K562 (cell line): ENCODE data around the gene TGFBR3L. TPM values are rescaled to one million over a fixed set of nuclear protein-coding genes. Genes with fewer than 3 reads are reported as not detected.

ENCODE experiments used
- ATAC-seq: fragments of 200-7000 bp; cut with Tn5 transposase; 3 replicates; pipeline ENCODE4 v1.9.1; 2020; ENCODE audit warnings: moderate library complexity
- BruUV-seq: library from RNA; stranded (reverse); fragments of 400-500 nt; replicated peaks from 2 replicates; lab custom pipeline; 2021; lab: Mats Ljungman, UMichigan
- CTCF ChIA-PET: fragments of 300-600 bp; formaldehyde crosslinking; extraction: SDS; loops from one replicate; lab custom pipeline; 2021; ENCODE audit warnings: low intra/inter-chr PET ratio; lab: Yijun Ruan, JAX
- POLR2A ChIA-PET: fragments of 300-600, 350-650 bp; sonication (Branson Sonifier 250); formaldehyde crosslinking; extraction: SDS; loops from one replicate; lab custom pipeline; 2021; ENCODE audit warnings: antibody characterized with exemption, inconsistent platforms; lab: Yijun Ruan, JAX
- DNase-seq, 4 experiments: peaks; one replicate each; pipeline versions ENCODE4 v3.0.0 to v3.0.0-alpha.2; 2011 to 2018; ENCODE audit warnings: low spot score in 3 of 4, mixed read lengths in 3 of 4; ENCODE audit errors: extremely low read depth in 1 of 4
- FAIRE-seq: peaks from 2 replicates; lab custom pipeline; 2011; peaks lifted over from hg19 to GRCh38; lab: Jason Lieb, UNC
- H2AFZ ChIP-seq: 2 replicates; pipeline ENCODE4 v1.6.0; 2011; ENCODE audit warnings: low read depth, low read length, control low read depth, inconsistent platforms
- H3K27ac ChIP-seq: fragments of 200-600 bp; 3 replicates; pipeline ENCODE4 v1.8.0; 2011; ENCODE audit warnings: low read depth, mild to moderate bottlenecking, control low read depth, inconsistent platforms, low read length, moderate library complexity, mixed read lengths; ENCODE audit errors: extremely low read depth
- H3K27me3 ChIP-seq, 2 experiments: fragments of 300-600 bp in 1 of 2; 2 replicates in 1 of 2; 3 replicates in 1 of 2; pipeline versions ENCODE4 v1.6.0 to v1.8.0; 2011; ENCODE audit warnings: inconsistent platforms in 2 of 2, low read length in 2 of 2, mild to moderate bottlenecking in 1 of 2, mixed read lengths in 1 of 2, moderate library complexity in 1 of 2; ENCODE audit not compliant: control insufficient read depth in 2 of 2, insufficient read depth in 2 of 2
- H3K36me3 ChIP-seq: fragments of 300-600 bp; 3 replicates; pipeline ENCODE4 v1.8.0; 2011; ENCODE audit warnings: mild to moderate bottlenecking, low read length, inconsistent platforms; ENCODE audit not compliant: control insufficient read depth, insufficient read depth
- H3K4me1 ChIP-seq, 2 experiments: fragments of 200-600 bp in 1 of 2; replicated peaks in 1 of 2; 2 replicates in 1 of 2; 3 replicates in 1 of 2; pipeline versions ENCODE4 v1.5.1 to v1.8.0; 2011; ENCODE audit warnings: inconsistent platforms in 2 of 2, low read length in 2 of 2, mild to moderate bottlenecking in 1 of 2, mixed read lengths in 1 of 2, moderate library complexity in 1 of 2; ENCODE audit not compliant: control insufficient read depth in 2 of 2, insufficient read depth in 2 of 2
- H3K4me2 ChIP-seq: 2 replicates; pipeline ENCODE4 v1.6.1; 2011; ENCODE audit warnings: low read length, control low read depth, inconsistent platforms, mixed read lengths; ENCODE audit not compliant: insufficient read depth
- H3K4me3 ChIP-seq: fragments of 200-600 bp; sonication (generic), shearing (Covaris generic); 2 replicates; pipeline ENCODE4 v1.5.1; 2016; ENCODE audit warnings: control low read depth, inconsistent platforms
- H3K79me2 ChIP-seq: fragments of 200-600 bp; 3 replicates; pipeline ENCODE4 v1.8.0; 2011; ENCODE audit warnings: low read length, inconsistent platforms; ENCODE audit not compliant: control insufficient read depth, insufficient read depth
- H3K9ac ChIP-seq, 2 experiments: 2 replicates each; pipeline versions ENCODE4 v1.6.0 to v1.6.1; 2011; ENCODE audit warnings: low read depth in 2 of 2, low read length in 2 of 2, control low read depth in 1 of 2, inconsistent platforms in 1 of 2, mild to moderate bottlenecking in 1 of 2, mixed read lengths in 1 of 2; ENCODE audit not compliant: insufficient read depth in 1 of 2
- H3K9me1 ChIP-seq: one replicate; pipeline ENCODE4 v1.6.0; 2011; ENCODE audit warnings: inconsistent platforms, mild to moderate bottlenecking, low read length, moderate library complexity; ENCODE audit not compliant: control insufficient read depth, insufficient read depth
- H3K9me3 ChIP-seq: replicated peaks from 2 replicates; pipeline ENCODE4 v1.5.1; 2011; ENCODE audit warnings: low read depth, low read length, inconsistent platforms; ENCODE audit not compliant: control insufficient read depth, insufficient read depth
- H4K20me1 ChIP-seq: replicated peaks from 2 replicates; pipeline ENCODE4 v1.6.1; 2011; ENCODE audit warnings: low read length, inconsistent platforms, mixed read lengths; ENCODE audit not compliant: control insufficient read depth, insufficient read depth
- BCLAF1 ChIP-seq, 2 experiments: fragments of 450-650 bp in 1 of 2; IDR thresholded peaks; 2 replicates each; pipeline ENCODE4 v1.6.1; 2011 to 2017; ENCODE audit warnings: low read depth in 2 of 2, antibody characterized with exemption in 1 of 2, borderline replicate concordance in 1 of 2, low read length in 1 of 2, mild to moderate bottlenecking in 1 of 2, mixed read lengths in 1 of 2; ENCODE audit not compliant: control insufficient read depth in 1 of 2
- CBFA2T3 ChIP-seq: fragments of 450-650 bp; IDR thresholded peaks from 2 replicates; pipeline ENCODE4 v1.6.1; 2017
- DACH1 ChIP-seq: fragments of 450-650 bp; IDR thresholded peaks from 2 replicates; pipeline ENCODE4 v1.6.1; 2018; ENCODE audit not compliant: partially characterized antibody
- HDAC6 ChIP-seq: IDR thresholded peaks from 2 replicates; pipeline ENCODE4 v1.6.1; 2012; ENCODE audit warnings: low read depth, mild to moderate bottlenecking, control low read depth, inconsistent platforms, low read length, moderate library complexity
- MYC ChIP-seq, 2 experiments: fragments of 250-450 bp in 1 of 2; sonication (Bioruptor Pico) in 1 of 2; IDR thresholded peaks; 2 replicates each; pipeline versions ENCODE4 v1.5.1 to v1.6.1; 2012 to 2021; ENCODE audit warnings: low read depth in 2 of 2, borderline replicate concordance in 1 of 2, improper control_type of control experiment in 1 of 2, low read length in 1 of 2, mild to moderate bottlenecking in 1 of 2, moderate library complexity in 1 of 2
- NR4A1 ChIP-seq, 2 experiments: fragments of 250-450 bp in 1 of 2; fragments of 450-650 bp in 1 of 2; sonication (Bioruptor Pico) in 1 of 2; IDR thresholded peaks; 2 replicates each; pipeline versions ENCODE4 v1.4.0 to v1.6.1; 2016 to 2020; ENCODE audit warnings: mild to moderate bottlenecking in 2 of 2, missing compliant biosample characterization in 1 of 2, missing genetic modification characterization in 1 of 2, moderate library complexity in 1 of 2
- PHF8 ChIP-seq: fragments of 200-600 bp; sonication (generic); IDR thresholded peaks from 2 replicates; pipeline ENCODE4 v1.6.1; 2012; ENCODE audit warnings: mixed run types, mild to moderate bottlenecking, inconsistent platforms, low read length, moderate library complexity, borderline replicate concordance
- RNF2 ChIP-seq: sonication (generic); IDR thresholded peaks from 2 replicates; pipeline ENCODE4 v1.6.1; 2016
- WGBS: fragments of 100-300 bp; shearing (Covaris generic); methylation state at CpG from one replicate; pipeline ENCODE4 v1.1.6; 2016; ENCODE audit warnings: low coverage, mixed read lengths; ENCODE audit not compliant: insufficient coverage; ENCODE audit errors: missing lambda C conversion rate; 5-methylcytosine and 5-hydroxymethylcytosine counted together
- in situ Hi-C: fragments of 300-500 bp; cut with MboI; formaldehyde crosslinking; loops from 4 replicates; pipeline ENCODE4 v1.15.0; 2018; ENCODE audit warnings: inconsistent platforms, mixed read lengths
- intact Hi-C: fragments of 100-400 bp; cut with micrococcal nuclease; formaldehyde crosslinking; loops from 2 replicates; pipeline ENCODE4 v1.14.2; 2022
- polyA plus RNA-seq, 8 experiments: library from polyadenylated mRNA; depleted of rRNA in 4 of 8; stranded (reverse) in 5 of 8; unstranded in 3 of 8; fragments of >200 nt; fragmentation: Nextera tagmentation in 2 of 8; fragmentation: Illumina TruSeq in 1 of 8; extraction: Ambion mirVana in 2 of 8; extraction: Trizol in 1 of 8; gene quantifications; 2 replicates each; pipeline versions ENCODE4 v1.2.1 to v1.2.3, GENCODE V29; 2011 to 2014; ENCODE audit warnings: inconsistent platforms in 1 of 8, missing spikeins in 1 of 8
- total RNA-seq, 7 experiments: library from RNA; depleted of rRNA in 6 of 7; stranded (reverse); fragments of >200 nt in 6 of 7; fragmentation: Illumina TruSeq in 2 of 7; extraction: Trizol in 2 of 7; gene quantifications; 2 replicates each; pipeline versions ENCODE4 v1.2.1 to v1.2.3, GENCODE V29; 2011 to 2021; ENCODE audit warnings: low replicate concordance in 1 of 7
- TF ChIP-seq, protein P1 (sequence below): sonication (generic); formaldehyde crosslinking; IDR thresholded peaks from 2 replicates; pipeline ENCODE4 v1.8.0; 2022; ENCODE audit warnings: mild to moderate bottlenecking, missing genetic modification reagents

Gene TGFBR3L
- total and polyA plus RNA-seq, 9 of the 15 experiments (the other 6 are each of a cell fraction or from before 2014, with no cell fraction given) = not detected

DNA sequence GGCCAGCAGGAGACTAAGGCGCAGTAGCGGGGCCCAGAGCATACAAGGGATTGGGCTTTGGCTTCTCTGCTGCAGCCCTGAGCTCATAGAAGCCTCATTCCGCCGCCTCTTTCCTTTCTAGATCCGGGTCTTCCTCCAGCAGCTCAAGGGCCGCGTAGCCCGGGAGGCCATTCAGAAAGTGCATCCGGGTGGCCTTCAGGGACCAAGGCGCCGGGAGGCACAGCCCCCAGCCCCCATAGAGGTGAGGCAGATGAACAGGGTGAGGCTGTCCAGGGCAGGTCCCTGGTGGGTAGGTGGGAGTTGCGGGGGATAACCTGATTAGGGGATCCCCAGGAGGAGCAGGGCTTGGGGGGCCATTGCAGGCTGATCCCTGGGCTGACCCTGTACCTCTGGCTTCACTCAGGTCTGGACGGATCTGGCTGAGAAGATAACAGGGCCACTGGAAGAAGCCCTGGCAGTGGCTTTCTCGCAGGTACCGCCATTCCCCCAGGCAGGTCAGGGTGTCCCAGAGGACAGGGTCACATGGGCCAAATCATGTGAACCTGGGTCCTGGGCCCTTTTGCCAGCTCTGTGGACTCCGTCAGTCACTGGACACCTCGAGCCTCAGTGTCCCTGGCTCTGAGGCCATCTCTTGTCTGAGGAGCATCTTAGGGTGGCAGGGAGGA is 6.8 kb downstream of the TGFBR3L start:
- DNase-seq (peak in 1 of 4 experiments; percentile 44), ATAC-seq (peak; percentile 1; the same call in 1 of the 3 replicates), FAIRE-seq (no peak)
- H3K79me2 ChIP-seq = peaks cover 14% of the 10 kb centered on the region
- peaks cover 10% of the 10 kb centered on the region; the same call in 1 of the 2 replicates for H4K20me1 ChIP-seq
- H2AFZ ChIP-seq = peak overlapping the region; percentile 83; the same call in 1 of the 2 replicates
- peak overlapping the region; percentile 72 to 93 for H3K9ac ChIP-seq
- H3K9me1 ChIP-seq = no peaks in the 10 kb centered on the region
- intact Hi-C loops = loop anchor here (1.0 to 5.0 kb wide), 2 partner anchors 49 to 68 kb away; partner anchors contain the start of gene PRR36
- H3K27me3 ChIP-seq = no peaks in the 10 kb centered on the region
- BruUV-seq = TSS peak; percentile 94
- H3K27ac ChIP-seq = peak overlapping the region; percentile 89
- CTCF ChIA-PET = no interaction called here
- peaks cover 19% of the 10 kb centered on the region; the same call in 1 of the 3 replicates for H3K36me3 ChIP-seq
- H3K4me1 ChIP-seq = peaks cover 13 to 80% of the 10 kb centered on the region in 2 experiments
- in situ Hi-C loops = loop anchor here (5.0 kb wide), 1 partner anchor 69 kb away; no protein-coding TSS in a partner anchor
- no peaks in the 10 kb centered on the region for H3K9me3 ChIP-seq
- H3K4me2 ChIP-seq = peak overlapping the region; percentile 98
- POLR2A ChIA-PET = interaction anchor here (0.7 to 3.1 kb wide), 8 partner anchors 8 to 83 kb away, joined by 3 to 26 read pairs (median 10); partner anchors contain the start of genes ELAVL1, MAP2K7 and TIMM44
- WGBS = 16% methylated on average over 17 of the region's 17 CpGs
- H3K4me3 ChIP-seq = peak overlapping the region; percentile 52
- TF ChIP-seq CBFA2T3 = 0 out of 2 replicates have a peak, but pooled peaks have one; percentile 3
- TF ChIP-seq HDAC6 = no peak
- TF ChIP-seq PHF8 = peak; percentile 2; the same call in 1 of the 2 replicates
- no peak for TF ChIP-seq BCLAF1 (IDR thresholded peaks at IDR 0.05; ENCODE audit: borderline replicate concordance in 1 of 2, control insufficient read depth in 1 of 2, low read depth in 2 of 2, low read length in 1 of 2)
- TF ChIP-seq DACH1 = no peak
- TF ChIP-seq, protein P1, sequence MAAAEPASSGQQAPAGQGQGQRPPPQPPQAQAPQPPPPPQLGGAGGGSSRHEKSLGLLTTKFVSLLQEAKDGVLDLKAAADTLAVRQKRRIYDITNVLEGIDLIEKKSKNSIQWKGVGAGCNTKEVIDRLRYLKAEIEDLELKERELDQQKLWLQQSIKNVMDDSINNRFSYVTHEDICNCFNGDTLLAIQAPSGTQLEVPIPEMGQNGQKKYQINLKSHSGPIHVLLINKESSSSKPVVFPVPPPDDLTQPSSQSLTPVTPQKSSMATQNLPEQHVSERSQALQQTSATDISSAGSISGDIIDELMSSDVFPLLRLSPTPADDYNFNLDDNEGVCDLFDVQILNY (CRISPR knock-in tag) = peak; percentile 11; the same call in 1 of the 2 replicates
- TF ChIP-seq MYC (IDR thresholded peaks at IDR 0.05; ENCODE audit: low read depth, low read length) = no peak
- TF ChIP-seq MYC (CRISPR knock-in tag; IDR thresholded peaks at IDR 0.05; ENCODE audit: borderline replicate concordance, low read depth) = peak; percentile 49; the same call in 1 of the 2 replicates
- no peak for TF ChIP-seq NR4A1 (CRISPR knock-in tag; IDR thresholded peaks at IDR 0.05)
- 0 out of 2 replicates have a peak, but pooled peaks have one; percentile 1 for TF ChIP-seq NR4A1 (tag; IDR thresholded peaks at IDR 0.05)
- 0 out of 2 replicates have a peak, but pooled peaks have one; percentile 8 for TF ChIP-seq RNF2
